Stimulated activated CD4-positive, alpha-beta T cell treated with anti-CD3 and anti-CD28 coated beads, TNF-alpha, amount 100 ng/mL, for 1 hour (primary cell): ENCODE results near the gene EDC4.
A peak's percentile ranks its signal among the peaks of the same experiment; 100 is the strongest.
"Not testable (repeated sequence)": the region's sequence is repeated elsewhere in the genome, so short reads cannot be mapped to it uniquely, and the experiment has no call there.

Experiments used
- DNase-seq, 3 donors: peaks; one replicate each; pipeline ENCODE4 v3.0.0-alpha.2; 2020; ENCODE audit warnings: low read depth in 3 of 3, low spot score in 1 of 3

Gene EDC4

DNA sequence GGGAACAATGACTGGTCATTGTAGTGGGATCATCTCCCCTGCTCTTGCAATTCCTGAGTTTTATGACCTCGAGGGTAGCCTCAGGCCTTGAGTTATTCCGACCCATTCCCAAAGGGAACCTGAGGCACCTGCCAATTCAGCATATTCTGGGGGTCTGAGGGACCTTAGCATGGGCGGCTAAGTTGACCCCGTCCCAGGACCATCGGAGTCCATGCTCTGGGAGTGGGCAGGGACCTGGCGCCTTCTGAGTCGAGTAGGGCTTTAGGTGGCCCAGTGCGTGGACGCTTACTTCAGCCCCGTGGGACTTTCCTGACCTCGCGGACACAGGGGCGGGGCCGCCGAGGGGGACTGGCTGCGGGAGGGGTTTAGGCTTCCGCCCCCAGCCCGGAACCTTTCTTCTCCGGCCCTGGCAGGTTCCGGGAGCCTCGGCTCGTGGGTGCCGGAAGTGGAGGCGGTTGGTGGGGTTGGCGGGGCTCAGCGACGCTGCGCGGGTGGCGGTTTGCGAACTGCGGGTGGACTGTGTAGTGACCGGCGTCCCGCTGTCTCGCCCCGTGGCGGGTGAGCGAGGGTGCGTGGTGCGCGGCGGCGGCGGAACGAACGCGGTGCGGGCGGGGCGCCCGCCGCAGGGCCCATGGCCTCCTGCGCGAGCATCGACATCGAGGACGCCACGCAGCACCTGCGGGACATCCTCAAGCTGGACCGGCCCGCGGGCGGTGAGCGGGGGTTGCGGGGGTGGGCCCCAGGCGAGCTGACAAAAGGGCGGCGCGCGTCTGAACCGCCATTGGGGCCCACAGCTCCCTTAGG, at the start of gene EDC4:
Gene EDC4 (plus strand): TSS at position 422 of the 804 bp plus-strand sequence. CDS start 210 bp downstream, at position 632.
- peak; percentile 69 to 88 (median 78) for DNase-seq

GRCh38 chr16:67825119-67825518, 47.7 kb upstream of the EDC4 start:
- no peak for DNase-seq

DNA sequence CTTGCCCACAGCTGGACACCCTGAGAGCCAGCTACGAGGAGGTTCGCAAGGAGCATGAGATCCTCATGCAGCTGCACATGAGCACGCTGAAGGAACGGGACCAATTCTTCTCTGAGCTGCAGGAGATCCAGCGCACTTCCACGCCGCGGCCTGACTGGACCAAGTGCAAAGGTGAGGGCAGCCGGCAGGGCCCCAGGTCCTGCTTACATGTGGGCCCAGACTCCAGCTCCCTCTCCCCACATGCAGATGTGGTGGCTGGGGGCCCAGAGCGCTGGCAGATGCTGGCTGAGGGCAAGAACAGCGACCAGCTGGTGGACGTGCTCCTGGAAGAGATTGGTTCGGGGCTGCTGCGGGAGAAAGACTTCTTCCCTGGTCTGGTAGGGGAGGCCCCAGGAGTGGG, 46.9 kb upstream of the EDC4 start:
- no peak for DNase-seq

- no peak for DNase-seq
Measured at GRCh38 chr16:67828651-67829050, 44.2 kb upstream of the EDC4 start.

- no peak for DNase-seq
Measured at GRCh38 chr16:67833030-67833414, 39.8 kb upstream of the EDC4 start.

- DNase-seq, result peak; percentile 76 to 90 (median 79)
Measured at GRCh38 chr16:67833415-67834241, 39.2 kb upstream of the EDC4 start.

- DNase-seq, result no peak
Measured at GRCh38 chr16:67834242-67834614, 38.6 kb upstream of the EDC4 start.

DNA sequence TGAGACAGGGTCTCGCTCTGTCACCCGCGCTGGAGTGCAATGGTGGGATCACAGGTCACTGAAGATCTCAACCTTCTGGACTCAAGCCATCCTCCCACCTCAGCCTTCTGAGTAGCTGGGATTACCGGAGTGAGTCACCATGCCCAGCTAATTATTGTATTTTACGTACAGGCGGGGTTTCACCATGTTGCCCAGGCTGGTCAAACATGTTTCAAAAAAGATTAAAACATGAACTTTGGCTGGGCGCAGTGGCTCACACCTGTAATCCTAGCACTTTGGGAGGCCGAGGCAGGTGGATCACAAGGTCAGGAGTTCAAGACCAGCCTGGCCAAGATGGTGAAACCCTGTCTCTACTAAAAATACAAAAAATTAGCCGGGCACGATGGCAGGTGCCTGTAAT, 35.7 kb upstream of the EDC4 start:
- DNase-seq, result not testable (repeated sequence)

- DNase-seq, result no peak
Measured at GRCh38 chr16:67837811-67838210, 35.0 kb upstream of the EDC4 start.

- no peak for DNase-seq
Measured at GRCh38 chr16:67841198-67841815, 31.5 kb upstream of the EDC4 start.

DNA sequence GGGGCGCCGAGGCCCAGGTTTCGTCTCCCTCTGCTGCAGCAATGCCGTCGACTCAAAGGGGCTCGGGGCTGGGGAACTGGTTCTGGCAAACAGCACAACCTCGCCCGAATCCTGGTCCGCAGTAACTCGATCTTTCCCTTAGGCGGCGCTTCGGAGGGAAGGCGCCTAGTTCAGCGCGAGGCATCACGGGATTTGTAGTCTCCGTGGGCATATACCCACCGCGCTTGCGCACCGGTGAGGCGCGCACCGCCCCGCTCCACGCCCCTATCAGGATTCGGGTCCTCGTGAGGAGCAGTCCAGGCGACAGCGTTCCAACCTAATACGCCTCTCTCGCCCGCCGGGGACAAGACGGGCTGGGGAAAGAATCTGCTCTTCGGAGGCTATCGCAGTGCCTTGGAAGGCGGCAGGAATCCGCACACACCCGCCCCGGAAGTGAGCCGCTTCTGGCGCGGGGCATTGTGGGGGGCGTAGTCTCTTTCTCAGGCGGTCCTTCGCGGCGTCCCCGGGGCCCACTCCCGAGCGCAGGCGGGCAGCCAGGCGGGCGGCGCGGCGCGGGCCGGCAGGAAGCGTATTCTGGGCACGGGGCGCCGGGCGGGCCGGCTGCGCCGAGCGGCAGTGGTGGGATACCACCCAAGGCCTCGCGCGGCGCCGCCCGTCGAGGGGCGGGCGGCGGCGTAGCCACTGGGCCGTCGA, 30.9 kb upstream of the EDC4 start, which contains the start of gene THAP11:
Gene THAP11 (plus strand): TSS at position 505 of the 693 bp plus-strand sequence. CDS start 235 bp downstream, outside the sequence.
- peak; percentile 84 to 88 (median 87) for DNase-seq

DNA sequence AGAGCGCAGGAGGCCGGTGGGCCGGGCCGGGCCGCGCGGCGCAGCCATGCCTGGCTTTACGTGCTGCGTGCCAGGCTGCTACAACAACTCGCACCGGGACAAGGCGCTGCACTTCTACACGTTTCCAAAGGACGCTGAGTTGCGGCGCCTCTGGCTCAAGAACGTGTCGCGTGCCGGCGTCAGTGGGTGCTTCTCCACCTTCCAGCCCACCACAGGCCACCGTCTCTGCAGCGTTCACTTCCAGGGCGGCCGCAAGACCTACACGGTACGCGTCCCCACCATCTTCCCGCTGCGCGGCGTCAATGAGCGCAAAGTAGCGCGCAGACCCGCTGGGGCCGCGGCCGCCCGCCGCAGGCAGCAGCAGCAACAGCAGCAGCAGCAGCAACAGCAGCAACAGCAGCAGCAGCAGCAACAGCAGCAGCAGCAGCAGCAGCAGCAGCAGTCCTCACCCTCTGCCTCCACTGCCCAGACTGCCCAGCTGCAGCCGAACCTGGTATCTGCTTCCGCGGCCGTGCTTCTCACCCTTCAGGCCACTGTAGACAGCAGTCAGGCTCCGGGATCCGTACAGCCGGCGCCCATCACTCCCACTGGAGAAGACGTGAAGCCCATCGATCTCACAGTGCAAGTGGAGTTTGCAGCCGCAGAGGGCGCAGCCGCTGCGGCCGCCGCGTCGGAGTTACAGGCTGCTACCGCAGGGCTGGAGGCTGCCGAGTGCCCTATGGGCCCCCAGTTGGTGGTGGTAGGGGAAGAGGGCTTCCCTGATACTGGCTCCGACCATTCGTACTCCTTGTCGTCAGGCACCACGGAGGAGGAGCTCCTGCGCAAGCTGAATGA, 30.1 kb upstream of the EDC4 start:
- DNase-seq, result peak in 1 of 3 donors; percentile 38

DNA sequence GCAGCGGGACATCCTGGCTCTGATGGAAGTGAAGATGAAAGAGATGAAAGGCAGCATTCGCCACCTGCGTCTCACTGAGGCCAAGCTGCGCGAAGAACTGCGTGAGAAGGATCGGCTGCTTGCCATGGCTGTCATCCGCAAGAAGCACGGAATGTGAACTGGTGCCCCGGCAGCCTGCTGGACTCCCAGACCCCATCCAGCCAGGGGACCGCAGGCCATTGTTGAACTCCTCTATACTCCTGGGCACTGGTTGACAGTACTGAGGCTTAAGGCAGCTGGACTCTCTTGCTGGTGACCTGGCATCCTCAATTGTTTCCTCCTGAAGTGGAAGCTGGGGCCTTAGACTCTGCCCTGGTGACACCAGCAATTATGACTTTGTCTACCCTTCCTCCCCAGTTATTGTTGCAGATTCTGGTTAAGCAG, 29.5 kb upstream of the EDC4 start:
- DNase-seq, result no peak

GRCh38 chr16:67844497-67844896, 28.4 kb upstream of the EDC4 start:
- DNase-seq, result no peak

DNA sequence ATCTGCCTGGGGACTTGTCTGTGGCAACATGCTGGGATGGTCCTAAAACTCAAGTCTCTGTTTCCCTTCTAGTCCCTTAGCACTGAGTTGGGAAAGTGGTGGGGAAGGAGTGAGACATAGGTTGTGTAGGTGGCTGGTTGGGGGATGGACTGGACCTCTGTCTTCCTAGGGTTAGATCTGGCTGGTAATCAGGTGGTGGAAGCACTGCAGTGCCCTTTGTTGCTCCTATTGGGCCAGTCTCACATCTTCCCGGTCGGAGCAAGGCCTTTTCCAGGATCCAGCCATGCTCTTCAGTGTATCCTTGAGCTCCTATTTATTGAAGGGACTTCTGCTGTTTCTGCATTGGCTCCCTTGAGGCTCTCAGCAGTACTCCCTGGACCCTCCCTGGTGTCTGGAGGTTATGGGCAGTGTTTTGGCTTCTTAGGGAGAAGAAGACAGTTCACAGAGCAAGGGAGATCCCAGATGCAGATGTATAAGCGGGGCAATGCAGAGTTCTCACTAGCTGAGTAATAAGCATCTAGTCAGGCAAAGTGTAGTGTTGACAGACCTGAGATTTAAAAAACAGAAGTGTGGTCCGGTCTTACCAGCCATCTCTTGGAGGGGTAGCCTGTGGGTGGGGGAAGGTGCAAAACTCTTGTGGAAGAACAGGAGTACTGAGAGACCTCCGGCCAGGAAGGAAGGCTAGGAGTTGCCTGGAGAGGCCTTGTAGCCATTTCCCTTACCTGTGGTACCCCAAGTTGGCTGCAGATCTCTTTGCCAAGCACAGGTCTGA, 27.4 kb upstream of the EDC4 start:
- no peak for DNase-seq

- no peak for DNase-seq
Measured at GRCh38 chr16:67846063-67846319, 26.9 kb upstream of the EDC4 start.

GRCh38 chr16:67846320-67847063, 26.4 kb upstream of the EDC4 start, which contains the start of gene NUTF2:
Gene NUTF2, plus strand, starts transcription at chr16:67846933. Its CDS starts 18,198 bp downstream, at chr16:67865131.
- peak; percentile 81 to 89 (median 87) for DNase-seq

DNA sequence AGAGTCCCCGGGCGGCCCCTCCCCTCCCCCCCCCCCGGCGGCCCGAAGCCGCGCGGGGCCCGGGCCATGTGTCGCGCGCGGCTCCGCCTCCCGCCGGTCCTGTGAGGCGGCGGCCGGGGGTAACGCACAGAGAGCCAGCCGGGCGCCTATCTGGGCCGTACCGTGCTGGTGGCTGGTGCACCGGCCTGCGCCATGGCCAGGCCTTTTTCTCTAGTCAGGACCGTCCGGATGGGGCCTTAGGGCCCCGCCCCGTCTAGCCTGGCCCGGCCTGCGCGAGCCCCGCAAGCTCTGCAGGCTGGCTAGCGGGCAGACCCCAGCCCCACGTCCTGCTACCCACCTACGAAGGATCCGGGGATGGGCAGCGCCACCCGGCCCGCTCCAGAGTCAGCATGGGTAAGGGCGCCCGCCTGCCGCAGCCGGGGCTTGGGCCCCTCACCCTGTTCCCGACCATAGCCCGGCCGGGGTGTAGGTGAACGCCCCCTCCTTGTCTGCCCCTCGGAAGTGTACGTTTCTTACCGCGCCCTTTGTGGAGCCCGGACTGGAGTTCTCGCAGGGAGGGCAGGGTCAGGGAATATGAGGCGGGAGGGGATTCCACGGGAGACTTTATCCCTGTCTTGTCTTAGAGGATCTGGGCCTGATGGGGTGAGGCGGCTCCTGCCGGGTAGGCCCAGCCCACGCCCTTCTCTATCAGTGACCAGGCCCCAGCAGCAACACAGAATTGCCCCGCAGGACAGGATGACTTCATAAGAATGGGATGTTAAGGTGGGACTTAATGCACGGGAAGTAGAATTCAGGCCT, 25.6 kb upstream of the EDC4 start, which contains the start of gene CENPT:
Gene CENPT (minus strand): TSS at position 630 of the 798 bp plus-strand sequence. CDS start 13,834 bp downstream, outside the sequence.
- DNase-seq, result peak in 1 of 3 donors; percentile 24
